H1 (cell line): ENCODE measurements around the gene DENND4A.

Experiments
- CTCF ChIP-seq, 3 experiments: IDR thresholded peaks; 1 replicate in 2 of 3; 2 replicates in 1 of 3; pipeline versions ENCODE4 v1.5.1 to v1.6.1; 2011; ENCODE audit warnings: low read length in 3 of 3, mild to moderate bottlenecking in 3 of 3, inconsistent platforms in 2 of 3, low read depth in 1 of 3, moderate library complexity in 1 of 3; ENCODE audit not compliant: insufficient read depth in 1 of 3; ENCODE audit errors: control extremely low read depth in 1 of 3
- EZH2 ChIP-seq: fragments of 200-600 bp; sonication (generic); IDR thresholded peaks from 2 replicates; pipeline ENCODE4 v1.7.1; 2012; ENCODE audit warnings: low read depth, mild to moderate bottlenecking, moderate library complexity, low read length, inconsistent platforms; ENCODE audit not compliant: severe bottlenecking
- POLR2A ChIP-seq, 2 experiments: IDR thresholded peaks; 1 replicate in 1 of 2; 2 replicates in 1 of 2; pipeline ENCODE4 v1.6.1; 2011; ENCODE audit warnings: low read depth in 2 of 2, low read length in 2 of 2, mild to moderate bottlenecking in 2 of 2; ENCODE audit errors: control extremely low read depth in 1 of 2
- SIN3A ChIP-seq, 2 experiments: IDR thresholded peaks in 1 of 2; conservative IDR thresholded peaks in 1 of 2; 2 replicates each; pipeline ENCODE4 v1.6.1; 2011 to 2012; ENCODE audit warnings: low read length in 2 of 2, improper control_type of control experiment in 1 of 2, low read depth in 1 of 2, mild to moderate bottlenecking in 1 of 2
- SP1 ChIP-seq: IDR thresholded peaks from 2 replicates; pipeline ENCODE4 v1.6.1; 2011; ENCODE audit warnings: low read depth, low read length

- TF ChIP-seq SP1 (no peak), EZH2 (no peak), POLR2A (IDR thresholded peaks at IDR 0.05; ENCODE audit: control extremely low read depth in 1 of 2, low read depth in 2 of 2, low read length in 2 of 2) (no peak), CTCF (IDR thresholded peaks at IDR 0.05; ENCODE audit: control extremely low read depth in 1 of 3, insufficient read depth in 1 of 3, low read depth in 1 of 3, low read length in 3 of 3) (no peak), SIN3A (conservative IDR thresholded peaks at IDR 0.05 in 1 of 2, IDR thresholded peaks at IDR 0.05 in 1 of 2; ENCODE audit: low read depth in 1 of 2, low read length in 2 of 2) (no peak)
Measured at GRCh38 chr15:65801229-65801805, 9.2 kb upstream of the DENND4A start.
